IPS DF 6.9 (cell line): ENCODE results near the gene RFX1.

ENCODE experiments used
- DNase-seq: peaks from one replicate; pipeline ENCODE4 v3.0.0-alpha.2; 2013; ENCODE audit warnings: low read depth, low spot score
- H3K27ac ChIP-seq: one replicate; pipeline ENCODE4 v1.5.1; 2013; ENCODE audit warnings: low read length, control low read depth
- H3K27me3 ChIP-seq: 2 replicates; pipeline ENCODE4 v1.6.1; 2013; ENCODE audit warnings: mild to moderate bottlenecking, low read length; ENCODE audit not compliant: control insufficient read depth, insufficient read depth
- H3K36me3 ChIP-seq: 2 replicates; pipeline ENCODE4 v1.6.1; 2013; ENCODE audit warnings: low read length; ENCODE audit not compliant: control insufficient read depth, insufficient read depth
- H3K4me1 ChIP-seq: 2 replicates; pipeline ENCODE4 v1.6.1; 2013; ENCODE audit warnings: low read length; ENCODE audit not compliant: control insufficient read depth, insufficient read depth
- H3K4me3 ChIP-seq: 2 replicates; pipeline ENCODE4 v1.5.1; 2013; ENCODE audit warnings: mild to moderate bottlenecking, low read length
- H3K9me3 ChIP-seq: 2 replicates; pipeline ENCODE4 v1.6.1; 2013; ENCODE audit warnings: low read length, inconsistent platforms; ENCODE audit not compliant: control insufficient read depth, insufficient read depth
- WGBS: extraction: QIAGEN DNeasy Blood & Tissue Kit; methylation state at CpG from one replicate; pipeline ENCODE4 v1.1.7; 2013; ENCODE audit warnings: mixed read lengths, missing lambda C conversion rate; ENCODE audit not compliant: insufficient read length, insufficient coverage; 5-methylcytosine and 5-hydroxymethylcytosine counted together

RFX1 gene

DNA sequence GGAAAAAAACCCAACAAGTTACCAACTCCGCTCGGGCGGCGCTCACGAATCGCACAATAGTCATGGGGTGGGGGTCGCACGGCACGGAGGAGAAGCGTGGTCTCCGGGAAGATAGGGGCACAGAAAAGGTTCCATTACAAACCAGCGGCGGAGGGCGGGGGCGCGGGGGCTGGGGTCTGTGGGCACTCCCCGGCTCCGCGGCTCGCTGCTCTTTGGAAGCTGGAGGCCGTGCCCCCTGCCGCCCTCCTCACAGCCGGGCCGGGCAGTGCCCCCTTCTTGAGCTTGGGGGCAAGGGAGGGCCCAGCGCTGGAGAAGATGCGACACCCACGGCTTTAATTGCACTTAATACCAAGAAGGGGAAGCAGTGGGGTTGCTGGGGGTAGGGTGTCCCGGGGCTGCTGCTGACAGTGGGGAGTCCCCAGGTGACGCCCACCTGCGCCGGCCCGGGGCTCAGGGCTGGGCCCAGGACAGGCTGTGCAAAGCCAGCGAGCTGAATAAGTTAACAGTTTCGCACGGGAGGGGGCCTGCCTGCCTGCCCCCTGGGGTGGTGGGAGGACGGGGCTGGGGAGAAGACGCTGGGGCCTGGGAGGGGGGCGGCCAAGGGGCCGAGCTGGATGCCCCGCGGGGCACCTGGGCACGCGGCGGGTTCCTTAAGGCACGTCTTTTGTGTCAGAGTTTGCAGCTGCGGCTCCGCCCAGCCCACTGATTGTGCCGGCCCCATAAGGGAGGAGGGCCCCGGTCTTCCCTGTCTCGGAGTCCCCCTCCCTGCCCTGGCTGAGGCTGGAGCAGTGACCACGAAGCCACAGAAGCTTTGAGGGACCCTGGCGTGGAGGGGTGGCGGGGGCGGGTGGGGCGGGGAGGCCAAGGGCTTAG lies 44.1 kb downstream of the RFX1 start:
- H3K27me3 ChIP-seq: no peaks in the 10 kb centered on the region
- H3K27ac ChIP-seq: no peak overlapping the region
- H3K9me3 ChIP-seq: no peaks in the 10 kb centered on the region
- H3K4me3 ChIP-seq: peak overlapping the region; percentile 25; the same call in 1 of the 2 replicates
- DNase-seq: no peak
- WGBS: no CpG with 5 or more reads among the region's 55 CpGs
- peaks cover 25% of the 10 kb centered on the region for H3K36me3 ChIP-seq
- H3K4me1 ChIP-seq: no peaks in the 10 kb centered on the region

DNA sequence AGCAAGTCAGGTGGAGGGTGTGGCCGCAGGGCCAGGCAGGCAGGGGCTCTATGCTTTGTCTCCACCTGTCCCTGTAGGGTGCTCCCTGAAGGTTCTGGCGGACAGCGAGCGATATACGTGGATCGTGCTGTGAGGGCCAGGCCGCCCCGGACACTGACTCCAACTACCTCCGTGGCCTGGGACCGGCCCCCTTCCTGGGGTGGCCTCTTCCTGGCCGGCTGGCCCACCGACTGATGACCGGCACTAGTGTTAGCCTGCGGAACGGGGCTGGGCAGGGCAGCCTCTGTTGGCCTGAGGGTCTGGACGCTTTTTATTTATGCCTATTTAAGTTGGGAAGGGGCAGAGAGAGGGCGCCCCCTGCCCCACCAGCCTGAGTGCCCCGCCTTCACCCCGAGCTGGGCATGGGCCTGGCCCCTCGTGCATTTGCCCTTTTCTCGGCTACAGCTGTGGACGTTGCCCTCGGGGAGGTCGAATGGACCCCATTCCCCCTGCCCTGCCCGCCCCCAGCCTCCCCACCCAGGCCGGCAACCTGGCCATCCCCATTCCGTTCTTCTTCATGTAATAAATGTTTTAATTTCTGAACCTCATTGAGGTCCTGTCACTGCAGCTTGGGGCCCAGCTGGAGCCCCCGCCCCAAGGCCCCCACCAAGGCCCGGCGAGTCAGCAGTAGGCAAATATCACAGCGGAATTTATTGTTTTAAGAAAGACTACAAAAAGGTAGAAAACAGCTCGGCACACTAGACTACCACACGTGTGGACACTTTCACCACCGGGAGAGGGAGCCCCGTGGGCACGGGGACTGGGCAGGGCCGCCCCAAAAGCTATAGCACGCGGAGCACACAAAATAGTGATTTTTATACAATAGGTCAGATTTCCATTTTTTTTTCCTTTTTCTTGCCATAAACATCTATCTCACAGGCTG lies 45.0 kb downstream of the RFX1 start:
- H3K27ac ChIP-seq: no peak overlapping the region
- H3K36me3 ChIP-seq: peaks cover 29% of the 10 kb centered on the region
- no peaks in the 10 kb centered on the region for H3K9me3 ChIP-seq
- H3K27me3 ChIP-seq: no peaks in the 10 kb centered on the region
- no peaks in the 10 kb centered on the region for H3K4me1 ChIP-seq
- no peak overlapping the region for H3K4me3 ChIP-seq
- WGBS: no CpG with 5 or more reads among the region's 39 CpGs
- DNase-seq: no peak

DNA sequence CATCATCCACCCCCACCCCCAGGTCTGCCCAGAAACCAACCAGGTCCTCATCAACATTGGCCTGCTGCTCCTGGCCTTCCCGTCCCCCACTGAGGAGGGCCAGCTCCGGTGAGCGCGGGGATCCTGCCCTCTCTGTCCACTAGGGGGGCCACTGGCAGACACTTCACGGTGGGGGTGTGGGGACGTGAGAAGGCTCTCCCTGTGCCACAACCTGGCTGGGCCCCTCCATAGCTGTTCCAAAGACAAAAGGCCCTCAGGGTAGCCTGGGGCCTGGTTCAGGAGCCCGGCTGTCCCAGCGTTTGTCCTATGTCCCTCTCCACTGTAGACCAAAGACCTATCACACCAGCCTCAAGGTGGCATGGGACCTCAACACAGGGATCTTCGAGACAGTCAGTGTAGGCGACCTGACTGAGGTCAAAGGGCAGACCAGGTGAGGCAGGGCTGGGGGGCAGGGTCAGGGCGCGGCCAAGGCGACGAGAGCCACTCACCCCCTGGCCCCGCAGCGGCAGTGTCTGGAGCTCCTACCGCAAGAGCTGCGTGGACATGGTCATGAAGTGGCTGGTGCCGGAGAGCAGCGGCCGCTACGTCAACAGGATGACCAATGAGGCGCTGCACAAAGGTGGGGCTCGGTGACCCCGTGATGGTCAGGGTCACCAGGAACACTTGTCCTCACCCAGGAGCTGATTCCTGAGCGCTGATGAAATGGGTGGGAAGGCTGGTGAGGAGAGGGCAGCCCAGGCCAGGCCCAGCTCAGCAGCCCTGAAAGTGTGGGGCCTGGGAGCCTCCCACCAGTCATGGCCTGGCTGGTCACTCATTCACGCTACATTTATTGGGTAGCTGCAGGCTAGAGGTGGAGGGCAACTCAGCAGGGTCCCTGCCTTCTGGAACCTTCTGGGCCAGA lies 45.9 kb downstream of the RFX1 start:
- Histone ChIP-seq H3K9me3 (no peaks in the 10 kb centered on the region), H3K27me3 (no peaks in the 10 kb centered on the region), H3K4me3 (no peak overlapping the region), H3K27ac (no peak overlapping the region), H3K36me3 (peaks cover 35% of the 10 kb centered on the region), H3K4me1 (no peaks in the 10 kb centered on the region)
- DNase-seq: no peak
- WGBS: no CpG with 5 or more reads among the region's 27 CpGs

DNA sequence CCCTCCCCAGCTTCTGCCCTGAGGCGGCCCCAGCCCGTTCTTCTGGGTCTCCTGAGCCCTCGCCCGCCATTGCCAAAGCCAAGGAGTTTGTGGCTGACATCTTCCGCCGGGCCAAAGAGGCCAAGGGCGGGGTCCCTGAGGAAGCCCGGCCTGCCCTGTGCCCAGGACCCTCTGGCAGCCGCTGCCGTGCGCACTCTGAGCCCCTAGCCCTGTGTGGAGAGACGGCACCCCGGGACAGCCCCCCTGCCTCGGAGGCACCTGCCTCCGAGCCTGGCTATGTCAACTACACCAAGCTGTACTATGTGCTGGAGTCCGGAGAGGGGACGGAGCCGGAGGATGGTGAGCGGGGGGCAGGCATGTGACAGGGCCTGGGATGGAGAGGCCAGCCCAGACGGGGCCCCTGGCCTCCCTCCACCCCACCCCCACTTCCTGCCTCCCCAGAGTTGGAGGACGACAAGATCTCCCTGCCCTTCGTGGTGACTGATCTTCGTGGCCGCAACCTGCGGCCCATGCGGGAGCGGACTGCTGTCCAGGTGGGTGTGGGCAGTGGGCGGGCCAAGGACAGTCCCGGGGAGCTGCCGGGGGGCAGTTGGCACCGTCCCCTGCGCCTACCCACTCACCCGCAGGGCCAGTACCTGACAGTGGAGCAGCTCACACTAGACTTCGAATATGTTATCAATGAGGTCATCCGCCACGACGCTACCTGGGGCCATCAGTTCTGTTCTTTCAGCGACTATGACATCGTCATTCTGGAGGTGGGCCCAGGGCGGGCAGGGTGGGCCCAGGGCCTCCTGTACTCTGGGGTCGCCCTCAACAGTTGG lies 46.8 kb downstream of the RFX1 start:
- Histone ChIP-seq H3K9me3 (no peaks in the 10 kb centered on the region), H3K4me1 (no peaks in the 10 kb centered on the region), H3K27me3 (no peaks in the 10 kb centered on the region), H3K36me3 (peaks cover 38% of the 10 kb centered on the region), H3K27ac (no peak overlapping the region), H3K4me3 (no peak overlapping the region)
- DNase-seq: no peak
- WGBS: no CpG with 5 or more reads among the region's 41 CpGs

DNA sequence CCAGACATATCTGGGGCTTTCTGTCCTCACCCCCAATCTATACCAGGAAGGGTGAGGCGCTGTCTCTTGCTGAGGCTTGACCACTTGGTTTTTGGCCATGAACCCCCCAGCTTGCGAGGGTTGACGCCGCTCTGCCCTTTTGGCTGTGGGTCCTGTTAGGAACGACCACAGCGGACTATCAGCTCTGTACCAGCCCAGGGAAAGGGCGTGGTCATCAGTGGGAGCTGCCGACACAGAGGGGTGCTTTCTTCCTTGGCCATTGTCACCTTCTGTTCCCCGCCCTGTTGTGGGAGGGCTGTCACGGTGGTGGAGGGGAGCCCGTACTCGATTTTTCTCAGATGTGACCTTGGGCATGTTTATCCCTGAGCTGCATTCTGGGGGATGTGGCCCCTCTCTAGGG lies 48.1 kb downstream of the RFX1 start:
- H3K36me3 ChIP-seq: peaks cover 38% of the 10 kb centered on the region
- no peaks in the 10 kb centered on the region for H3K27me3 ChIP-seq
- no peak overlapping the region for H3K4me3 ChIP-seq
- no CpG with 5 or more reads among the region's 12 CpGs for WGBS
- H3K4me1 ChIP-seq: peaks cover 3% of the 10 kb centered on the region; the same call in 1 of the 2 replicates
- DNase-seq: no peak
- no peaks in the 10 kb centered on the region for H3K9me3 ChIP-seq
- H3K27ac ChIP-seq: no peak overlapping the region

DNA sequence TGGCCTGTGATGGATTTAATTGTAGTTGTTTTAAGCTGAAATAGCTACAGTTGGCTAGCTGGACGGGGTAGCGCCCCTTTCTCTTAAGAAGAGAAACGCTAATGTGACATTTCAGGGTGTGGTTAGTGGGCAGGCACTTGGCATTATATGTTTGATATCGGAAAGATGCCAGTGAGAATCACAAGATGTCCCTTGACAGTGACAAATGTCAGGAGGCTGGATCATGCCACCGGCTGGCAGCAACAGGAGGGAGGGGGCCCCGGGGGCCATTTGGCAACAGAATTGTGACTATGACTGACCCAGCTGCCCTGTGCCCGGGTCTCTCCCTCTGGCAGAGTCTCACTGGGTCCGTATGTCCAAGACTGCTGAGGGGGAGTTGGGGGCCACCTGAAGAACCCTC lies 49.1 kb downstream of the RFX1 start:
- Histone ChIP-seq H3K4me3 (no peak overlapping the region), H3K36me3 (peaks cover 38% of the 10 kb centered on the region), H3K27me3 (no peaks in the 10 kb centered on the region), H3K9me3 (no peaks in the 10 kb centered on the region), H3K4me1 (peaks cover 3% of the 10 kb centered on the region; the same call in 1 of the 2 replicates), H3K27ac (no peak overlapping the region)
- WGBS: no CpG with 5 or more reads among the region's 8 CpGs
- DNase-seq: no peak

DNA sequence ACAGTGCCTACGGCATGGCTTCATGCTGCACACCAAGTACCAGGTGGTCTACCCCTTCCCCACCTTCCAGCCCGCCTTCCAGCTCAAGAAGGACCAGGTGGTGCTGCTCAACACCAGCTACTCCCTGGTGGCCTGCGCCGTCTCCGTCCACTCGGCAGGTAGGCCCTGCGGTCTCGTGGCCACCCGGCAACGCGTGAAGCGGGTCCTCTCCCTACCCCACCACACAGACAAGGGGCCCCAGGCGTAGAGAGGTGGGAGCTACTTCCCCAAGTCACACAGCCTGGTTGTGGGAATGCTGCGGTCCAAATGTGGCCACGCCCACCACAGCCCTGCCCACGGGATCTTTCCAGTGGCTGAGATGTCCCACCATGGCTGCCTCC lies 49.8 kb downstream of the RFX1 start:
- no peak for DNase-seq
- H3K4me3 ChIP-seq: no peak overlapping the region
- H3K4me1 ChIP-seq: peaks cover 3% of the 10 kb centered on the region; the same call in 1 of the 2 replicates
- H3K27ac ChIP-seq: no peak overlapping the region
- H3K9me3 ChIP-seq: no peaks in the 10 kb centered on the region
- H3K27me3 ChIP-seq: no peaks in the 10 kb centered on the region
- peaks cover 38% of the 10 kb centered on the region for H3K36me3 ChIP-seq
- WGBS: no CpG with 5 or more reads among the region's 16 CpGs

DNA sequence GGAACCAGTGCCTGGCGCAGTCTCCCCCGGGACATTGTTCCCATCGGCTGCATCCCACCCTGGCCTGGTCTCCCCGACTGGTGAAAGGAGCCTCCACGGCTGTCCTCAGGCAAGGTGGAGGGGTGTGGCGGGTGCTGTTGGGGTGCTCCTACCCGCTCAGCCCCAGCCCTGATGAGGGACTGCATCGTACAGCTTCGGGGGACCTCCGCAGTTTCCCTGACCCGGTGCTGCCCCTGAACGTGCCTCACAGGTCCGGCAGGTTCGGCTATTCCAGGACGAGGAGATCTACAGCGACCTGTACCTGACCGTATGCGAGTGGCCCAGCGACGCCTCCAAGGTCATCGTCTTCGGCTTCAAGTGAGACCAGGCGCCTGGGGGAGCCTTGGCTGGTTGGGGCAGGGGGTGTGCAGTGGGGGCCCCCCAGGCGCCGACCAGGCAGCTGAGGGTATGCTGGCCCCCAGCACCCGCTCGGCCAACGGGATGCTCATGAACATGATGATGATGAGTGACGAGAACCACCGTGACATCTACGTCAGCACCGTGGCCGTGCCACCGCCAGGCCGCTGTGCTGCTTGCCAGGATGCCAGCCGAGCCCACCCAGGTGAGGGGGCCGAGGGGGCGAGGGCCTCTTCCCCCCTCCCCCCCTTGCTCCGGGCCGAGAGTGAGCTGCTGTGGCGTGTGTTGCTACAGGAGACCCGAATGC lies 50.3 kb downstream of the RFX1 start:
- WGBS: no CpG with 5 or more reads among the region's 42 CpGs
- Histone ChIP-seq H3K4me3 (no peak overlapping the region), H3K36me3 (peaks cover 36% of the 10 kb centered on the region), H3K27ac (no peak overlapping the region), H3K9me3 (no peaks in the 10 kb centered on the region), H3K4me1 (peaks cover 3% of the 10 kb centered on the region; the same call in 1 of the 2 replicates), H3K27me3 (no peaks in the 10 kb centered on the region)
- DNase-seq: no peak

DNA sequence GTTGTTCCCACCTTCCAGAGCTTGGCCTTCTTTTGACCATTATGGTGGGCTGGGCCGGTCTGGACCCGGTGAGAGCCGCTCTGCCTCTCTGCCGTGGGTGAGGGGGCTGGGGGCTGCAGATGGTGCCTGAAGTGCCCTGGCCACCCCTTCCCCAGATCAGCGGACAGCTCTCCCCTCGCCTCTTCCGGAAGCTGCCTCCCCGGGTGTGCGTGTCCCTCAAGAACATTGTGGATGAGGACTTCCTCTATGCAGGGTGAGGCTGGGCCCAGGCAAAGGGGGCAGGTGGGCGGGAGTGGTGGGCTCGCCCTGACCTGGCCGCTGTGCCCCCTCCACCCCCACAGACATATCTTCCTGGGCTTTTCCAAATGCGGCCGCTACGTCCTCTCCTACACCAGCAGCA lies 51.9 kb downstream of the RFX1 start:
- no peak overlapping the region for H3K27ac ChIP-seq
- H3K27me3 ChIP-seq: no peaks in the 10 kb centered on the region
- no CpG with 5 or more reads among the region's 15 CpGs for WGBS
- DNase-seq: no peak
- no peaks in the 10 kb centered on the region for H3K9me3 ChIP-seq
- H3K36me3 ChIP-seq: peaks cover 22% of the 10 kb centered on the region
- H3K4me1 ChIP-seq: peaks cover 3% of the 10 kb centered on the region; the same call in 1 of the 2 replicates
- no peak overlapping the region for H3K4me3 ChIP-seq
